ENCODE data around the gene EEPD1.

- TF ChIP-seq, protein P1, sequence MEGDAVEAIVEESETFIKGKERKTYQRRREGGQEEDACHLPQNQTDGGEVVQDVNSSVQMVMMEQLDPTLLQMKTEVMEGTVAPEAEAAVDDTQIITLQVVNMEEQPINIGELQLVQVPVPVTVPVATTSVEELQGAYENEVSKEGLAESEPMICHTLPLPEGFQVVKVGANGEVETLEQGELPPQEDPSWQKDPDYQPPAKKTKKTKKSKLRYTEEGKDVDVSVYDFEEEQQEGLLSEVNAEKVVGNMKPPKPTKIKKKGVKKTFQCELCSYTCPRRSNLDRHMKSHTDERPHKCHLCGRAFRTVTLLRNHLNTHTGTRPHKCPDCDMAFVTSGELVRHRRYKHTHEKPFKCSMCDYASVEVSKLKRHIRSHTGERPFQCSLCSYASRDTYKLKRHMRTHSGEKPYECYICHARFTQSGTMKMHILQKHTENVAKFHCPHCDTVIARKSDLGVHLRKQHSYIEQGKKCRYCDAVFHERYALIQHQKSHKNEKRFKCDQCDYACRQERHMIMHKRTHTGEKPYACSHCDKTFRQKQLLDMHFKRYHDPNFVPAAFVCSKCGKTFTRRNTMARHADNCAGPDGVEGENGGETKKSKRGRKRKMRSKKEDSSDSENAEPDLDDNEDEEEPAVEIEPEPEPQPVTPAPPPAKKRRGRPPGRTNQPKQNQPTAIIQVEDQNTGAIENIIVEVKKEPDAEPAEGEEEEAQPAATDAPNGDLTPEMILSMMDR (IDR thresholded peaks at IDR 0.05) = no peak
- no peak for TF ChIP-seq PRRX2 (CRISPR knock-in tag; IDR thresholded peaks at IDR 0.05)
Measured at GRCh38 chr7:36231406-36231805, 78.4 kb downstream of the EEPD1 start.
